Thyroid gland (tissue), 4 donors: ENCODE data around the gene TRUB1.
"Not testable (repeated sequence)": the region's sequence is repeated elsewhere in the genome, so short reads cannot be mapped to it uniquely, and the experiment has no call there.

Source experiments
- POLR2A ChIP-seq, 2 donors: fragments of 450-650 bp; IDR thresholded peaks; one replicate each; pipeline ENCODE4 v1.6.1; 2017; ENCODE audit warnings: antibody characterized with exemption in 2 of 2, mild to moderate bottlenecking in 2 of 2, moderate library complexity in 1 of 2
- TF ChIP-seq, protein P1 (sequence below), 6 experiments: fragments of 200-600 bp in 3 of 6; fragments of 450-650 bp in 3 of 6; sonication (generic) in 3 of 6; IDR thresholded peaks; one replicate each; pipeline ENCODE4 v1.5.1; 2016 to 2019; ENCODE audit warnings: antibody characterized with exemption in 6 of 6, mild to moderate bottlenecking in 2 of 6, inconsistent platforms in 1 of 6, moderate library complexity in 1 of 6

DNA sequence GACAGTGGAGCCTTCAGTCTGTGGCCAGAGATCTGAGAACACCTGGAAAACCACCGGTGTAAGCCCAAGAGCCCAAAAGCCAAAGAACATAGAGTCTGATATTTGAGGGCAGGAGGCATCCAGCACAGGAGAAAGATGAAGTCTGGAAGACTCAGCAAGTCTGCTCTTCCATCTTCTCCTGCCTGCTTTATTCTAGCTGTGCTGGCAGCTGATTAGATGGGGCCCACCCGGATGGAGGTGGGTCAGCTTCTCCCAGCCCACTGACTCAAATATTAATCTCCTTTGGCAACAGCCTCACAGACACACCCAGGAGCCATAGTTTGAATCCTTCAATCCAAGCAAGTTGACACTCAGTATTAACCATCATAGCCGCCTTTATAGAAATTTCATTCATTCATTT lies 4.0 kb upstream of the TRUB1 start:
- TF ChIP-seq, protein P1, sequence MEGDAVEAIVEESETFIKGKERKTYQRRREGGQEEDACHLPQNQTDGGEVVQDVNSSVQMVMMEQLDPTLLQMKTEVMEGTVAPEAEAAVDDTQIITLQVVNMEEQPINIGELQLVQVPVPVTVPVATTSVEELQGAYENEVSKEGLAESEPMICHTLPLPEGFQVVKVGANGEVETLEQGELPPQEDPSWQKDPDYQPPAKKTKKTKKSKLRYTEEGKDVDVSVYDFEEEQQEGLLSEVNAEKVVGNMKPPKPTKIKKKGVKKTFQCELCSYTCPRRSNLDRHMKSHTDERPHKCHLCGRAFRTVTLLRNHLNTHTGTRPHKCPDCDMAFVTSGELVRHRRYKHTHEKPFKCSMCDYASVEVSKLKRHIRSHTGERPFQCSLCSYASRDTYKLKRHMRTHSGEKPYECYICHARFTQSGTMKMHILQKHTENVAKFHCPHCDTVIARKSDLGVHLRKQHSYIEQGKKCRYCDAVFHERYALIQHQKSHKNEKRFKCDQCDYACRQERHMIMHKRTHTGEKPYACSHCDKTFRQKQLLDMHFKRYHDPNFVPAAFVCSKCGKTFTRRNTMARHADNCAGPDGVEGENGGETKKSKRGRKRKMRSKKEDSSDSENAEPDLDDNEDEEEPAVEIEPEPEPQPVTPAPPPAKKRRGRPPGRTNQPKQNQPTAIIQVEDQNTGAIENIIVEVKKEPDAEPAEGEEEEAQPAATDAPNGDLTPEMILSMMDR (IDR thresholded peaks at IDR 0.05) = not testable (repeated sequence)
- not testable (repeated sequence) for TF ChIP-seq POLR2A (IDR thresholded peaks at IDR 0.05)
